K562 (cell line): ENCODE measurements around the gene FAXC.

Experiments
- ADNP ChIP-seq: fragments of 200-800 bp; sonication (Bioruptor generic); IDR thresholded peaks from 2 replicates; pipeline ENCODE4 v1.6.1; 2016; ENCODE audit warnings: missing genetic modification characterization, missing compliant biosample characterization
- ARID2 ChIP-seq: fragments of 450-650 bp; IDR thresholded peaks from 2 replicates; pipeline ENCODE4 v1.6.1; 2017; ENCODE audit warnings: antibody characterized with exemption, mild to moderate bottlenecking
- CTCF ChIP-seq, 3 experiments: IDR thresholded peaks in 2 of 3; conservative IDR thresholded peaks in 1 of 3; 2 replicates each; pipeline ENCODE4 v1.5.1; 2011 to 2012; ENCODE audit warnings: low read length in 3 of 3, mild to moderate bottlenecking in 3 of 3, control low read depth in 2 of 3, improper control_type of control experiment in 1 of 3, inconsistent platforms in 1 of 3, low read depth in 1 of 3, mixed read lengths in 1 of 3, moderate library complexity in 1 of 3; ENCODE audit not compliant: insufficient read depth in 2 of 3
- POLR2A ChIP-seq: fragments of 450-650 bp; conservative IDR thresholded peaks from 2 replicates; pipeline ENCODE4 v1.6.1; 2016
- RCOR1 ChIP-seq, 2 experiments: IDR thresholded peaks; 2 replicates each; pipeline ENCODE4 v1.6.1; 2012; ENCODE audit warnings: low read depth in 2 of 2, low read length in 2 of 2, borderline replicate concordance in 1 of 2, improper control_type of control experiment in 1 of 2
- STAG1 ChIP-seq: sonication (generic); formaldehyde crosslinking; IDR thresholded peaks from 2 replicates; pipeline ENCODE4 v1.5.0; 2020; ENCODE audit warnings: missing genetic modification reagents, borderline replicate concordance
- ZNF766 ChIP-seq: fragments of 200-800 bp; sonication (Bioruptor generic); conservative IDR thresholded peaks from 2 replicates; pipeline ENCODE4 v1.6.1; 2016; ENCODE audit warnings: missing genetic modification characterization, missing compliant biosample characterization

- TF ChIP-seq ADNP (tag): no peak
- TF ChIP-seq ZNF766 (CRISPR knock-in tag): no peak
- no peak for TF ChIP-seq CTCF (IDR thresholded peaks at IDR 0.05 in 2 of 3, conservative IDR thresholded peaks at IDR 0.05 in 1 of 3; ENCODE audit: insufficient read depth in 2 of 3, low read depth in 1 of 3, low read length in 3 of 3)
- no peak for TF ChIP-seq STAG1 (CRISPR knock-in tag)
- no peak for TF ChIP-seq ARID2
- no peak for TF ChIP-seq POLR2A
- no peak for TF ChIP-seq RCOR1 (IDR thresholded peaks at IDR 0.05; ENCODE audit: borderline replicate concordance in 1 of 2, low read depth in 2 of 2, low read length in 2 of 2)
Measured at GRCh38 chr6:99287523-99287922, 62.0 kb downstream of the FAXC start.
